BE2C (cell line): ENCODE measurements around the gene ARHGAP18.

ENCODE experiments used
- DNase-seq: peaks from one replicate; pipeline ENCODE4 v3.0.0-alpha.2; 2020
- H3K27me3 ChIP-seq: fragments of 250-450 bp; sonication (Bioruptor Pico); 2 replicates; pipeline ENCODE4 v1.5.1; 2020; ENCODE audit warnings: mild to moderate bottlenecking
- H3K36me3 ChIP-seq: fragments of 250-450 bp; sonication (Bioruptor Pico); 2 replicates; pipeline ENCODE4 v1.5.1; 2020; ENCODE audit warnings: mild to moderate bottlenecking
- H3K4me1 ChIP-seq: fragments of 250-450 bp; sonication (Bioruptor Pico); 2 replicates; pipeline ENCODE4 v1.5.1; 2020
- H3K4me3 ChIP-seq: 2 replicates; pipeline ENCODE4 v1.5.1; 2011; ENCODE audit warnings: low read depth, low read length
- H3K9me3 ChIP-seq: fragments of 250-450 bp; sonication (Bioruptor Pico); 2 replicates; pipeline ENCODE4 v1.5.1; 2020
- CTCF ChIP-seq: IDR thresholded peaks from 2 replicates; pipeline ENCODE4 v1.5.1; 2012; ENCODE audit warnings: mild to moderate bottlenecking, low read depth, low read length

The ARHGAP18 gene

GRCh38 chr6:129632172-129632613 is 77.8 kb downstream of the ARHGAP18 start:
- no peak overlapping the region for H3K4me3 ChIP-seq
- DNase-seq = no peak
- TF ChIP-seq CTCF = no peak
- H3K9me3 ChIP-seq = no peaks in the 10 kb centered on the region
- H3K4me1 ChIP-seq = no peaks in the 10 kb centered on the region
- no peaks in the 10 kb centered on the region for H3K27me3 ChIP-seq
- no peaks in the 10 kb centered on the region for H3K36me3 ChIP-seq

GRCh38 chr6:129631070-129631469 is 78.9 kb downstream of the ARHGAP18 start:
- DNase-seq = no peak
- Histone ChIP-seq H3K4me1 (no peaks in the 10 kb centered on the region), H3K27me3 (no peaks in the 10 kb centered on the region), H3K4me3 (no peak overlapping the region), H3K36me3 (no peaks in the 10 kb centered on the region), H3K9me3 (no peaks in the 10 kb centered on the region)
- no peak for TF ChIP-seq CTCF

- Histone ChIP-seq H3K4me1 (no peaks in the 10 kb centered on the region), H3K36me3 (no peaks in the 10 kb centered on the region), H3K27me3 (no peaks in the 10 kb centered on the region), H3K9me3 (no peaks in the 10 kb centered on the region), H3K4me3 (no peak overlapping the region)
- no peak for DNase-seq
- TF ChIP-seq CTCF = no peak
Measured at GRCh38 chr6:129630596-129630995, 79.4 kb downstream of the ARHGAP18 start.

- Histone ChIP-seq H3K27me3 (no peaks in the 10 kb centered on the region), H3K9me3 (no peaks in the 10 kb centered on the region), H3K4me1 (no peaks in the 10 kb centered on the region), H3K4me3 (no peak overlapping the region), H3K36me3 (no peaks in the 10 kb centered on the region)
- no peak for DNase-seq
- TF ChIP-seq CTCF = no peak
Measured at GRCh38 chr6:129628101-129628815, 81.7 kb downstream of the ARHGAP18 start.

- Histone ChIP-seq H3K9me3 (no peaks in the 10 kb centered on the region), H3K4me3 (no peak overlapping the region), H3K36me3 (no peaks in the 10 kb centered on the region), H3K4me1 (no peaks in the 10 kb centered on the region), H3K27me3 (no peaks in the 10 kb centered on the region)
- no peak for DNase-seq
- no peak for TF ChIP-seq CTCF
Measured at GRCh38 chr6:129624488-129624887, 85.5 kb downstream of the ARHGAP18 start.

- no peak for DNase-seq
- no peaks in the 10 kb centered on the region for H3K36me3 ChIP-seq
- H3K27me3 ChIP-seq = no peaks in the 10 kb centered on the region
- H3K4me1 ChIP-seq = no peaks in the 10 kb centered on the region
- no peak overlapping the region for H3K4me3 ChIP-seq
- TF ChIP-seq CTCF = no peak
- no peaks in the 10 kb centered on the region for H3K9me3 ChIP-seq
Measured at GRCh38 chr6:129623008-129623732, 86.8 kb downstream of the ARHGAP18 start.
